H1 (cell line): ENCODE measurements around the gene P3H3. TPM values are rescaled to one million over a fixed set of nuclear protein-coding genes. Genes with fewer than 3 reads are reported as not detected.

Source experiments
- CTCF ChIA-PET: fragments of 300-600 bp; sonication (Branson Sonifier 250); formaldehyde crosslinking; loops from one replicate; lab custom pipeline; 2021; ENCODE audit not compliant: partially characterized antibody; lab: Charles Lee
- POLR2A ChIA-PET: fragments of 300-600 bp; sonication (Branson Sonifier 250); formaldehyde crosslinking; loops from one replicate; lab custom pipeline; 2021; ENCODE audit warnings: inconsistent platforms; ENCODE audit not compliant: partially characterized antibody; lab: Charles Lee
- DNase-seq, 2 experiments: peaks; one replicate each; pipeline versions ENCODE4 v3.0.0 to v3.0.0-alpha.2; 2010 to 2022; ENCODE audit warnings: low spot score in 2 of 2, low read depth in 1 of 2, mixed read lengths in 1 of 2
- FAIRE-seq: peaks from 2 replicates; lab custom pipeline; 2011; peaks lifted over from hg19 to GRCh38; lab: Jason Lieb, UNC
- H2AFZ ChIP-seq: 2 replicates; pipeline ENCODE4 v1.8.1; 2012; ENCODE audit warnings: low read length, inconsistent platforms
- H2AK5ac ChIP-seq: 2 replicates; pipeline ENCODE4 v1.6.1; 2013; ENCODE audit warnings: low read depth, low read length
- H2BK120ac ChIP-seq: replicated peaks from 2 replicates; pipeline ENCODE3; 2013; ENCODE audit warnings: low read depth, low read length, inconsistent platforms
- H2BK12ac ChIP-seq: 2 replicates; pipeline ENCODE4 v1.6.1; 2013; ENCODE audit warnings: low read depth, low read length
- H2BK15ac ChIP-seq: 2 replicates; pipeline ENCODE4 v1.6.1; 2013; ENCODE audit warnings: low read length
- H2BK20ac ChIP-seq: 2 replicates; pipeline ENCODE4 v1.6.1; 2013; ENCODE audit warnings: low read length
- H2BK5ac ChIP-seq: 2 replicates; pipeline ENCODE4 v1.6.1; 2013; ENCODE audit warnings: low read depth, low read length
- H3K14ac ChIP-seq: 2 replicates; pipeline ENCODE4 v1.6.1; 2013; ENCODE audit warnings: inconsistent platforms; ENCODE audit not compliant: insufficient read length
- H3K18ac ChIP-seq: 2 replicates; pipeline ENCODE4 v1.6.1; 2013; ENCODE audit warnings: low read length; ENCODE audit errors: extremely low read depth
- H3K23ac ChIP-seq: 2 replicates; pipeline ENCODE4 v1.6.1; 2013; ENCODE audit warnings: inconsistent platforms; ENCODE audit not compliant: insufficient read length
- H3K23me2 ChIP-seq: 2 replicates; pipeline ENCODE4 v1.6.1; 2013; ENCODE audit warnings: low read depth, low read length
- H3K27ac ChIP-seq: 2 replicates; pipeline ENCODE4 v1.6.1; 2011; ENCODE audit warnings: low read depth, low read length, inconsistent platforms
- H3K27me3 ChIP-seq, 4 experiments: replicated peaks in 1 of 4; 1 replicate in 1 of 4; 2 replicates in 3 of 4; pipeline versions ENCODE4 v1.6.1 to v1.8.1; 2011 to 2013; ENCODE audit warnings: low read length in 3 of 4, mild to moderate bottlenecking in 3 of 4, inconsistent platforms in 2 of 4, mixed read lengths in 2 of 4, moderate library complexity in 1 of 4; ENCODE audit not compliant: control insufficient read depth in 3 of 4, insufficient read depth in 3 of 4; ENCODE audit errors: extremely low read depth in 1 of 4
- H3K36me3 ChIP-seq, 4 experiments: 2 replicates each; pipeline versions ENCODE4 v1.6.1 to v1.8.1; 2011 to 2013; ENCODE audit warnings: mild to moderate bottlenecking in 4 of 4, low read length in 3 of 4, moderate library complexity in 2 of 4, control low read depth in 1 of 4, inconsistent platforms in 1 of 4; ENCODE audit not compliant: insufficient read depth in 4 of 4, control insufficient read depth in 2 of 4
- H3K4ac ChIP-seq: replicated peaks from 2 replicates; pipeline ENCODE3; 2013; ENCODE audit warnings: low read length, low read depth, mixed read lengths, inconsistent platforms; ENCODE audit not compliant: insufficient read length
- H3K4me1 ChIP-seq, 4 experiments: replicated peaks in 1 of 4; 1 replicate in 1 of 4; 2 replicates in 3 of 4; pipeline versions ENCODE4 v1.6.1 to v1.8.1; 2011 to 2013; ENCODE audit warnings: low read length in 3 of 4, inconsistent platforms in 2 of 4, mixed read lengths in 1 of 4; ENCODE audit not compliant: insufficient read depth in 4 of 4, control insufficient read depth in 3 of 4
- H3K4me2 ChIP-seq, 2 experiments: 2 replicates each; pipeline versions ENCODE4 v1.6.1 to v1.8.1; 2011 to 2013; ENCODE audit warnings: low read depth in 2 of 2, low read length in 2 of 2, control low read depth in 1 of 2, inconsistent platforms in 1 of 2, mild to moderate bottlenecking in 1 of 2; ENCODE audit not compliant: insufficient read depth in 1 of 2
- H3K4me3 ChIP-seq, 4 experiments: fragments of 200-600, 300-600 bp in 1 of 4; sonication (generic), shearing (Covaris generic), sonication (Bioruptor Twin) in 1 of 4; 2 replicates each; pipeline versions ENCODE4 v1.5.1 to v1.8.1; 2011 to 2016; ENCODE audit warnings: low read length in 4 of 4, low read depth in 3 of 4, control low read depth in 2 of 4, inconsistent platforms in 2 of 4, mild to moderate bottlenecking in 2 of 4, mixed read lengths in 1 of 4, moderate library complexity in 1 of 4; ENCODE audit not compliant: insufficient read depth in 2 of 4; ENCODE audit errors: extremely low read depth in 1 of 4
- H3K56ac ChIP-seq: replicated peaks from 2 replicates; pipeline ENCODE3; 2013; ENCODE audit warnings: low read depth, mild to moderate bottlenecking, mixed read lengths, low read length, inconsistent platforms; ENCODE audit not compliant: insufficient read length
- H3K79me1 ChIP-seq: 2 replicates; pipeline ENCODE4 v1.6.1; 2013; ENCODE audit warnings: low read depth, low read length, control low read depth
- H3K79me2 ChIP-seq, 2 experiments: 2 replicates each; pipeline versions ENCODE4 v1.6.1 to v1.8.1; 2012 to 2013; ENCODE audit warnings: low read length in 2 of 2, mild to moderate bottlenecking in 2 of 2, inconsistent platforms in 1 of 2; ENCODE audit not compliant: insufficient read depth in 2 of 2, control insufficient read depth in 1 of 2
- H3K9ac ChIP-seq, 4 experiments: replicated peaks in 1 of 4; 1 replicate in 1 of 4; 2 replicates in 3 of 4; pipeline versions ENCODE4 v1.6.1 to v1.8.1; 2011 to 2013; ENCODE audit warnings: low read depth in 3 of 4, low read length in 3 of 4, control low read depth in 2 of 4, mild to moderate bottlenecking in 2 of 4, moderate library complexity in 2 of 4, inconsistent platforms in 1 of 4; ENCODE audit errors: extremely low read depth in 1 of 4
- H3K9me3 ChIP-seq, 2 experiments: 2 replicates each; pipeline versions ENCODE4 v1.6.1 to v1.8.1; 2012 to 2013; ENCODE audit warnings: mild to moderate bottlenecking in 2 of 2, moderate library complexity in 2 of 2, control low read depth in 1 of 2, inconsistent platforms in 1 of 2, low read depth in 1 of 2, low read length in 1 of 2, mixed read lengths in 1 of 2; ENCODE audit not compliant: insufficient read depth in 2 of 2
- H4K20me1 ChIP-seq, 2 experiments: replicated peaks in 1 of 2; 2 replicates each; pipeline versions ENCODE3 to v1.8.1; 2011 to 2013; ENCODE audit warnings: inconsistent platforms in 2 of 2, low read length in 2 of 2, mild to moderate bottlenecking in 1 of 2; ENCODE audit not compliant: insufficient read depth in 2 of 2, control insufficient read depth in 1 of 2
- H4K5ac ChIP-seq: 2 replicates; pipeline ENCODE4 v1.6.1; 2013; ENCODE audit warnings: low read length, low read depth, mixed read lengths, inconsistent platforms; ENCODE audit not compliant: insufficient read length
- H4K8ac ChIP-seq: 2 replicates; pipeline ENCODE4 v1.8.0; 2013; ENCODE audit warnings: mild to moderate bottlenecking, moderate library complexity, low read length, inconsistent platforms; ENCODE audit not compliant: insufficient read depth; ENCODE audit errors: extremely low read depth
- H4K91ac ChIP-seq: replicated peaks from 2 replicates; pipeline ENCODE3; 2013; ENCODE audit warnings: low read length, mixed read lengths, inconsistent platforms; ENCODE audit not compliant: insufficient read length
- BCL11A ChIP-seq, 2 experiments: IDR thresholded peaks; one replicate each; pipeline ENCODE4 v1.6.1; 2011; ENCODE audit warnings: low read depth in 2 of 2, low read length in 2 of 2, mild to moderate bottlenecking in 2 of 2
- CEBPB ChIP-seq: IDR thresholded peaks from 2 replicates; pipeline ENCODE4 v1.6.1; 2012; ENCODE audit warnings: low read depth, low read length
- CTBP2 ChIP-seq: IDR thresholded peaks from 2 replicates; pipeline ENCODE4 v1.7.0; 2011; ENCODE audit warnings: borderline replicate concordance, mild to moderate bottlenecking, moderate library complexity, mixed read lengths, low read length; ENCODE audit not compliant: insufficient read depth, insufficient read length
- E2F6 ChIP-seq: IDR thresholded peaks from 2 replicates; pipeline ENCODE4 v1.6.1; 2012; ENCODE audit warnings: inconsistent platforms
- EP300 ChIP-seq, 2 experiments: IDR thresholded peaks; 1 replicate in 1 of 2; 2 replicates in 1 of 2; pipeline ENCODE4 v1.6.1; 2011 to 2012; ENCODE audit warnings: low read depth in 2 of 2, low read length in 2 of 2, mild to moderate bottlenecking in 2 of 2, borderline replicate concordance in 1 of 2, inconsistent platforms in 1 of 2, moderate library complexity in 1 of 2
- HDAC6 ChIP-seq: IDR thresholded peaks from one replicate; pipeline ENCODE4 v1.7.1; 2012; ENCODE audit warnings: low read depth, mild to moderate bottlenecking, inconsistent platforms, low read length, moderate library complexity
- JUND ChIP-seq: IDR thresholded peaks from 2 replicates; pipeline ENCODE4 v1.6.1; 2011; ENCODE audit warnings: mild to moderate bottlenecking, improper control_type of control experiment, low read length
- KDM4A ChIP-seq: IDR thresholded peaks from one replicate; pipeline ENCODE4 v1.7.1; 2012; ENCODE audit warnings: low read depth, mild to moderate bottlenecking, moderate library complexity, low read length, inconsistent platforms; ENCODE audit not compliant: severe bottlenecking
- SP2 ChIP-seq: IDR thresholded peaks from 2 replicates; pipeline ENCODE4 v1.6.1; 2012; ENCODE audit warnings: mild to moderate bottlenecking, low read length, inconsistent platforms
- WGBS, 2 experiments: shearing (Covaris generic) in 1 of 2; methylation state at CpG; one replicate each; pipeline versions ENCODE4 v1.1.6 to v1.1.7; 2013 to 2015; ENCODE audit warnings: low lambda C conversion rate in 2 of 2, mixed read lengths in 2 of 2, inconsistent platforms in 1 of 2, low coverage in 1 of 2, missing lambda C conversion rate in 1 of 2; ENCODE audit not compliant: insufficient replicate concordance in 2 of 2, insufficient coverage in 1 of 2, insufficient read length in 1 of 2; ENCODE audit errors: extremely low coverage in 1 of 2, missing lambda C conversion rate in 1 of 2; 5-methylcytosine and 5-hydroxymethylcytosine counted together
- polyA plus RNA-seq, 7 experiments: library from polyadenylated mRNA; depleted of rRNA in 3 of 7; stranded (reverse) in 5 of 7; unstranded in 2 of 7; fragments of >200 nt in 5 of 7; fragments of 200-250 nt in 2 of 7; gene quantifications; 1 replicate in 5 of 7; 2 replicates in 1 of 7; 4 replicates in 1 of 7; pipeline versions ENCODE4 v1.2.1 to v1.2.3, GENCODE V29; 2011 to 2013; ENCODE audit warnings: missing spikeins in 2 of 7, mixed read lengths in 2 of 7
- total RNA-seq: library from RNA; stranded (reverse); fragmentation: NEBNext Ultra II Directional; extraction: Animal tissue kit (Norgen Biotek cat#: 25700); gene quantifications from 2 replicates; pipeline ENCODE4 v1.2.1, GENCODE V29; 2021

P3H3 gene
- total and polyA plus RNA-seq, 2 of the 8 experiments (the other 6 are each of a cell fraction or from before 2014, with no cell fraction given) = 22.9 to 43.5 TPM

- Histone ChIP-seq H3K36me3 (peaks cover 8 to 31% (median 13%) of the 10 kb centered on the region in 4 experiments), H2AK5ac (no peak within 1 kb of the TSS), H2BK15ac (0 out of 2 replicates have a peak within 1 kb of the TSS, but pooled peaks have one; percentile 6), H3K23ac (no peak within 1 kb of the TSS), H3K27ac (peak within 1 kb of the TSS; percentile 61), H4K91ac (peak within 1 kb of the TSS; percentile 22), H3K18ac (peak within 1 kb of the TSS; percentile 98), H3K4me2 (peak within 1 kb of the TSS; percentile 85 to 89), H2BK5ac (peak within 1 kb of the TSS; percentile 83), H3K4me3 (peak within 1 kb of the TSS; percentile 82 to 95 (median 87)), H4K8ac (peak within 1 kb of the TSS; percentile 45; the same call in 1 of the 2 replicates), H3K23me2 (peaks cover 13% of the 10 kb centered on the region), H2BK12ac (0 out of 2 replicates have a peak within 1 kb of the TSS, but pooled peaks have one; percentile 17), H4K5ac (peak within 1 kb of the TSS; percentile 80), H4K20me1 (peaks cover 22 to 26% of the 10 kb centered on the region in 2 experiments), H2AFZ (peak within 1 kb of the TSS; percentile 83; the same call in 1 of the 2 replicates), H3K9me3 (no peaks in the 10 kb centered on the region), H2BK120ac (peak within 1 kb of the TSS; percentile 83), H3K56ac (peak within 1 kb of the TSS; percentile 87), H3K79me1 (0 out of 2 replicates have a peak, but pooled peaks cover 7% of the 10 kb centered on the region), H3K9ac (peak within 1 kb of the TSS; percentile 74 to 78 (median 76); a peak in 6 of 7 replicates), H3K79me2 (peaks cover 0 to 16% of the 10 kb centered on the region in 2 experiments; a peak in 2 of 4 replicates), H3K4me1 (peaks cover 2 to 33% (median 14%) of the 10 kb centered on the region in 4 experiments), H3K27me3 (no peaks in the 10 kb centered on the region), H2BK20ac (no peak within 1 kb of the TSS), H3K4ac (peak within 1 kb of the TSS; percentile 58), H3K14ac (no peak within 1 kb of the TSS)
- 4% methylated on average over 29 of the region's 66 CpGs; no CpG with 5 or more reads in 1 of the 2 experiments for WGBS, 2 experiments
- FAIRE-seq (no peak), DNase-seq (peak; percentile 99 to 100)
- ChIA-PET POLR2A (interaction anchor here (0.8 to 18.9 kb wide), 23 partner anchors 10 to 380 kb away, joined by 3 to 588 read pairs (median 5); partner anchors contain the start of genes ATN1, C12orf57, CDCA3 and EMG1), CTCF (interaction anchor here (0.6 to 10.4 kb wide), 33 partner anchors 9 to 245 kb away, joined by 3 to 216 read pairs (median 8); partner anchors contain the start of genes C12orf57, CDCA3, ENO2 and MLF2)
- TF ChIP-seq BCL11A (IDR thresholded peaks at IDR 0.05; ENCODE audit: low read depth in 2 of 2, low read length in 2 of 2) = peak in 1 of 2 experiments; percentile 36
- no peak for TF ChIP-seq JUND
- peak; percentile 58 for TF ChIP-seq KDM4A
- no peak for TF ChIP-seq SP2
- TF ChIP-seq CTBP2 = no peak
- TF ChIP-seq HDAC6 = no peak
- TF ChIP-seq EP300 (IDR thresholded peaks at IDR 0.05; ENCODE audit: borderline replicate concordance in 1 of 2, low read depth in 2 of 2, low read length in 2 of 2) = peak in 1 of 2 experiments; percentile 52; a peak in 1 of 3 replicates
- TF ChIP-seq CEBPB = no peak
- TF ChIP-seq E2F6 = no peak
Measured at GRCh38 chr12:6873094-6874014, 45.1 kb downstream of the P3H3 start, which contains the start of gene SPSB2. Gene SPSB2 (minus strand): TSS chr12:6873303. CDS start chr12:6872901, 402 bp downstream.
